HEK293 (cell line): Measurements from ENCODE around the gene TEF.
A peak's percentile ranks its signal among the peaks of the same experiment; 100 is the strongest.

Experiments
- EGR2 ChIP-seq: fragments of 450-650 bp; formaldehyde crosslinking; IDR thresholded peaks from 2 replicates; pipeline ENCODE4 v1.5.1; 2016; ENCODE audit warnings: low read depth, missing biosample characterization, missing genetic modification characterization
- GLI4 ChIP-seq: fragments of 450-650 bp; formaldehyde crosslinking; IDR thresholded peaks from 2 replicates; pipeline ENCODE4 v1.5.1; 2016; ENCODE audit warnings: missing biosample characterization, missing genetic modification characterization
- HOXA7 ChIP-seq: sonication (generic); formaldehyde crosslinking; IDR thresholded peaks from 2 replicates; pipeline ENCODE4 v1.8.1; 2022; ENCODE audit warnings: missing genetic modification reagents, borderline replicate concordance
- HOXD13 ChIP-seq: sonication (generic); formaldehyde crosslinking; IDR thresholded peaks from 2 replicates; pipeline ENCODE4 v1.8.0; 2022; ENCODE audit warnings: missing genetic modification reagents, borderline replicate concordance
- KLF10 ChIP-seq: fragments of 450-650 bp; IDR thresholded peaks from 2 replicates; pipeline ENCODE4 v1.5.1; 2018; ENCODE audit warnings: missing biosample characterization, mild to moderate bottlenecking, missing genetic modification characterization
- KLF7 ChIP-seq: fragments of 450-650 bp; formaldehyde crosslinking; IDR thresholded peaks from 2 replicates; pipeline ENCODE4 v1.5.1; 2016; ENCODE audit warnings: missing biosample characterization, missing genetic modification characterization, borderline replicate concordance
- MYNN ChIP-seq: fragments of 450-650 bp; formaldehyde crosslinking; IDR thresholded peaks from 2 replicates; pipeline ENCODE4 v1.5.1; 2016; ENCODE audit warnings: missing biosample characterization, missing genetic modification characterization, borderline replicate concordance
- WT1 ChIP-seq: fragments of 450-650 bp; formaldehyde crosslinking; IDR thresholded peaks from 2 replicates; pipeline ENCODE4 v1.5.1; 2016; ENCODE audit warnings: missing biosample characterization, missing genetic modification characterization
- YY2 ChIP-seq: fragments of 450-650 bp; formaldehyde crosslinking; IDR thresholded peaks from 2 replicates; pipeline ENCODE4 v1.5.1; 2016; ENCODE audit warnings: missing biosample characterization, missing genetic modification characterization
- ZBTB20 ChIP-seq: fragments of 450-650 bp; formaldehyde crosslinking; IDR thresholded peaks from 2 replicates; pipeline ENCODE4 v1.5.1; 2016; ENCODE audit warnings: missing biosample characterization, missing genetic modification characterization
- ZBTB48 ChIP-seq: fragments of 450-650 bp; formaldehyde crosslinking; IDR thresholded peaks from 2 replicates; pipeline ENCODE4 v1.5.1; 2016; ENCODE audit warnings: missing biosample characterization, missing genetic modification characterization
- ZBTB8A ChIP-seq: fragments of 450-650 bp; formaldehyde crosslinking; IDR thresholded peaks from 2 replicates; pipeline ENCODE4 v1.5.1; 2016; ENCODE audit warnings: missing biosample characterization, missing genetic modification characterization
- ZIC2 ChIP-seq: fragments of 450-650 bp; formaldehyde crosslinking; IDR thresholded peaks from 2 replicates; pipeline ENCODE4 v1.5.1; 2016; ENCODE audit warnings: missing biosample characterization, missing genetic modification characterization
- ZNF114 ChIP-seq: fragments of 450-650 bp; formaldehyde crosslinking; IDR thresholded peaks from 2 replicates; pipeline ENCODE4 v1.5.0; 2017; ENCODE audit warnings: missing biosample characterization, missing genetic modification characterization
- ZNF140 ChIP-seq: fragments of 450-650 bp; formaldehyde crosslinking; IDR thresholded peaks from 2 replicates; pipeline ENCODE4 v1.5.1; 2016; ENCODE audit warnings: missing biosample characterization, missing genetic modification characterization
- ZNF169 ChIP-seq: fragments of 450-650 bp; formaldehyde crosslinking; IDR thresholded peaks from 2 replicates; pipeline ENCODE4 v1.5.1; 2016; ENCODE audit warnings: missing biosample characterization, missing genetic modification characterization
- ZNF19 ChIP-seq: fragments of 450-650 bp; formaldehyde crosslinking; IDR thresholded peaks from 2 replicates; pipeline ENCODE4; 2016; ENCODE audit warnings: missing biosample characterization, missing genetic modification characterization, low read depth
- ZNF280D ChIP-seq: fragments of 450-650 bp; formaldehyde crosslinking; IDR thresholded peaks from 2 replicates; pipeline ENCODE4 v1.5.1; 2016; ENCODE audit warnings: missing biosample characterization, missing genetic modification characterization
- ZNF354C ChIP-seq: fragments of 450-650 bp; formaldehyde crosslinking; IDR thresholded peaks from 2 replicates; pipeline ENCODE4 v1.5.1; 2016; ENCODE audit warnings: missing biosample characterization, missing genetic modification characterization, low read depth, borderline replicate concordance
- ZNF404 ChIP-seq: fragments of 450-650 bp; formaldehyde crosslinking; IDR thresholded peaks from 2 replicates; pipeline ENCODE4 v1.5.1; 2017; ENCODE audit warnings: missing biosample characterization, missing genetic modification characterization
- ZNF426 ChIP-seq: fragments of 450-650 bp; formaldehyde crosslinking; IDR thresholded peaks from 2 replicates; pipeline ENCODE4 v1.5.1; 2017; ENCODE audit warnings: missing biosample characterization, missing genetic modification characterization, mild to moderate bottlenecking, inconsistent platforms, moderate library complexity
- ZNF518A ChIP-seq: fragments of 450-650 bp; formaldehyde crosslinking; conservative IDR thresholded peaks from 2 replicates; pipeline ENCODE4 v1.5.1; 2016; ENCODE audit warnings: low read depth, missing biosample characterization, missing genetic modification characterization
- ZNF521 ChIP-seq: fragments of 450-650 bp; formaldehyde crosslinking; IDR thresholded peaks from 2 replicates; pipeline ENCODE4 v1.5.1; 2017; ENCODE audit warnings: missing biosample characterization, mild to moderate bottlenecking, missing genetic modification characterization
- ZNF548 ChIP-seq: fragments of 450-650 bp; formaldehyde crosslinking; IDR thresholded peaks from 2 replicates; pipeline ENCODE4 v1.5.1; 2016; ENCODE audit warnings: missing biosample characterization, missing genetic modification characterization
- ZNF670 ChIP-seq: fragments of 450-650 bp; formaldehyde crosslinking; IDR thresholded peaks from 2 replicates; pipeline ENCODE4 v1.5.1; 2016; ENCODE audit warnings: missing biosample characterization, missing genetic modification characterization, low read depth
- ZNF692 ChIP-seq: fragments of 450-650 bp; formaldehyde crosslinking; IDR thresholded peaks from 2 replicates; pipeline ENCODE4 v1.5.1; 2016; ENCODE audit warnings: missing biosample characterization, missing genetic modification characterization
- ZNF768 ChIP-seq: fragments of 450-650 bp; formaldehyde crosslinking; IDR thresholded peaks from 2 replicates; pipeline ENCODE4 v1.5.1; 2018; ENCODE audit warnings: missing biosample characterization, mild to moderate bottlenecking, missing genetic modification characterization
- TF ChIP-seq, protein P1 (sequence below): fragments of 450-650 bp; formaldehyde crosslinking; IDR thresholded peaks from 2 replicates; pipeline ENCODE4 v1.5.1; 2017; ENCODE audit warnings: missing biosample characterization, mild to moderate bottlenecking, missing genetic modification characterization, moderate library complexity
- TF ChIP-seq, protein P2 (sequence below): fragments of 450-650 bp; formaldehyde crosslinking; IDR thresholded peaks from 2 replicates; pipeline ENCODE4 v1.5.1; 2016; ENCODE audit warnings: missing biosample characterization, missing genetic modification characterization

TEF gene

DNA sequence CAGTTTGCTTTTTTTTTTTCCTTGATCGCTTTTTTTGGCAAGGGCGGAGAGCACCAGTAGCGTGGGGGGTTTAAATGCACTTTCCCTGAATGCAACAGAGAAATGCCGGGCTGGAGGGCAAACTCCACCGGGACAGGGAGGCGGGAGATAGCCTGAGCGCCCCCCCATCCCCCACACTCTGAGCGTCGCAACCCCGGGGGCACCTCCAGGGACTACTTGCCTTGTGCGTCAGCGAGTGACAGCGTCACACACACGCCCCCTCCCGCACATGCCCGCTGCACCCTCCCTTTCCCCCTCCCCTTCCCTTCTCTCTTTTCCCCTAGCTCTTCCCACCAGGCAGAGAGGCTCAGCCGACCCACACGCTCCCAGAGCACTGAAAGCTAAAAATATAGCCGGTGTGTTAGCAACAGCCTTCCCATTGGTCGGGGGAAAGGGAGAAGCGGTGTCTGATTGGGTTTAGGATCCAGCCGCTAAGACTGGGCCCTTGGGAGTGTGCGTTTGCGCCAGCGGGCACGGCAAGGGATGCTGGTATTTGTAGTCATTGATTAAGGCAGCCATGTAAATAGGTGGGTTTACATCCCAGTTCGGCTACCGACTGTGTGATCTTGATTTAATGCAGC is 66.6 kb downstream of the TEF start (continued):
- TF ChIP-seq ZNF521 (tag by site-specific recombination), result no peak
- peak; percentile 97 for TF ChIP-seq KLF10 (tag by site-specific recombination)
- TF ChIP-seq ZNF140, result no peak
- TF ChIP-seq ZNF768 (tag by site-specific recombination), result no peak
- TF ChIP-seq ZNF426, result no peak
- peak; percentile 72 for TF ChIP-seq ZIC2 (tag by site-specific recombination)
- no peak for TF ChIP-seq ZNF670
- peak; percentile 91 for TF ChIP-seq EGR2 (tag by site-specific recombination)
- peak; percentile 90 for TF ChIP-seq WT1 (tag by site-specific recombination)
- no peak for TF ChIP-seq MYNN (tag by site-specific recombination)
- TF ChIP-seq ZNF518A (tag by site-specific recombination), result 0 out of 2 replicates have a peak, but pooled peaks have one; percentile 18
- TF ChIP-seq ZNF169 (tag by site-specific recombination), result no peak
- peak; percentile 80 for TF ChIP-seq KLF7 (tag by site-specific recombination)
- no peak for TF ChIP-seq ZNF19 (tag by site-specific recombination)
- TF ChIP-seq ZBTB48 (tag by site-specific recombination), result peak; percentile 89
- no peak for TF ChIP-seq ZNF354C (tag by site-specific recombination)
- peak; percentile 80 for TF ChIP-seq ZNF692
- TF ChIP-seq ZNF114, result no peak
- TF ChIP-seq ZBTB8A (tag by site-specific recombination), result peak; percentile 70; the same call in 1 of the 2 replicates
- TF ChIP-seq, protein P1, sequence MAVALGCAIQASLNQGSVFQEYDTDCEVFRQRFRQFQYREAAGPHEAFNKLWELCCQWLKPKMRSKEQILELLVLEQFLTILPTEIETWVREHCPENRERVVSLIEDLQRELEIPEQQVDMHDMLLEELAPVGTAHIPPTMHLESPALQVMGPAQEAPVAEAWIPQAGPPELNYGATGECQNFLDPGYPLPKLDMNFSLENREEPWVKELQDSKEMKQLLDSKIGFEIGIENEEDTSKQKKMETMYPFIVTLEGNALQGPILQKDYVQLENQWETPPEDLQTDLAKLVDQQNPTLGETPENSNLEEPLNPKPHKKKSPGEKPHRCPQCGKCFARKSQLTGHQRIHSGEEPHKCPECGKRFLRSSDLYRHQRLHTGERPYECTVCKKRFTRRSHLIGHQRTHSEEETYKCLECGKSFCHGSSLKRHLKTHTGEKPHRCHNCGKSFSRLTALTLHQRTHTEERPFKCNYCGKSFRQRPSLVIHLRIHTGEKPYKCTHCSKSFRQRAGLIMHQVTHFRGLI (tag by site-specific recombination), result no peak
- no peak for TF ChIP-seq HOXD13 (CRISPR knock-in tag)
- no peak for TF ChIP-seq HOXA7 (CRISPR knock-in tag)
- TF ChIP-seq, protein P2, sequence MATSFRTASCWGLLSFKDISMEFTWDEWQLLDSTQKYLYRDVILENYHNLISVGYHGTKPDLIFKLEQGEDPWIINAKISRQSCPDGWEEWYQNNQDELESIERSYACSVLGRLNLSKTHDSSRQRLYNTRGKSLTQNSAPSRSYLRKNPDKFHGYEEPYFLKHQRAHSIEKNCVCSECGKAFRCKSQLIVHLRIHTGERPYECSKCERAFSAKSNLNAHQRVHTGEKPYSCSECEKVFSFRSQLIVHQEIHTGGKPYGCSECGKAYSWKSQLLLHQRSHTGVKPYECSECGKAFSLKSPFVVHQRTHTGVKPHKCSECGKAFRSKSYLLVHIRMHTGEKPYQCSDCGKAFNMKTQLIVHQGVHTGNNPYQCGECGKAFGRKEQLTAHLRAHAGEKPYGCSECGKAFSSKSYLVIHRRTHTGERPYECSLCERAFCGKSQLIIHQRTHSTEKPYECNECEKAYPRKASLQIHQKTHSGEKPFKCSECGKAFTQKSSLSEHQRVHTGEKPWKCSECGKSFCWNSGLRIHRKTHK (tag by site-specific recombination), result no peak
- TF ChIP-seq ZNF404 (tag by site-specific recombination), result no peak
- TF ChIP-seq YY2, result peak; percentile 57
- peak; percentile 78; the same call in 1 of the 2 replicates for TF ChIP-seq GLI4 (tag by site-specific recombination)
- TF ChIP-seq ZBTB20 (tag by site-specific recombination), result no peak
- TF ChIP-seq ZNF280D, result no peak
- TF ChIP-seq ZNF548, result no peak
